ENCODE measurements around the gene NOD1.
A peak's percentile ranks its signal among the peaks of the same experiment; 100 is the strongest.

NOD1 gene

GRCh38 chr7:30412782-30413504, 65.6 kb downstream of the NOD1 start:
- DNase-seq (ENCODE audit: insufficient read length, low spot score): no peak
- peak; percentile 80 for FAIRE-seq
- TF ChIP-seq SPI1 (IDR thresholded peaks at IDR 0.05; ENCODE audit: low read depth, low read length): no peak
- TF ChIP-seq POLR2AphosphoS5 (IDR thresholded peaks at IDR 0.05; ENCODE audit: low read depth, low read length): no peak
- TF ChIP-seq POLR2A (IDR thresholded peaks at IDR 0.05; ENCODE audit: low read depth, low read length): no peak
- no peak for TF ChIP-seq PAX5 (IDR thresholded peaks at IDR 0.05; ENCODE audit: insufficient read depth, low read length, severe bottlenecking)
- no peak for TF ChIP-seq TAF1 (IDR thresholded peaks at IDR 0.05; ENCODE audit: low read depth, low read length)
- TF ChIP-seq POU2F2 (IDR thresholded peaks at IDR 0.05; ENCODE audit: low read depth, low read length): no peak

- no peak for TF ChIP-seq TAF1 (IDR thresholded peaks at IDR 0.05; ENCODE audit: low read depth, low read length)
- no peak for TF ChIP-seq POLR2AphosphoS5 (IDR thresholded peaks at IDR 0.05; ENCODE audit: low read depth, low read length)
- no peak for TF ChIP-seq PAX5 (IDR thresholded peaks at IDR 0.05; ENCODE audit: insufficient read depth, low read length, severe bottlenecking)
- no peak for TF ChIP-seq POU2F2 (IDR thresholded peaks at IDR 0.05; ENCODE audit: low read depth, low read length)
- TF ChIP-seq SPI1 (IDR thresholded peaks at IDR 0.05; ENCODE audit: low read depth, low read length): no peak
- TF ChIP-seq POLR2A (IDR thresholded peaks at IDR 0.05; ENCODE audit: low read depth, low read length): no peak
- peak; percentile 26 for FAIRE-seq
Measured at GRCh38 chr7:30411897-30412296, 66.7 kb downstream of the NOD1 start.

GRCh38 chr7:30411173-30411572, 67.4 kb downstream of the NOD1 start:
- no peak for DNase-seq (ENCODE audit: insufficient read length, low spot score)
- FAIRE-seq: peak; percentile 38
- TF ChIP-seq POLR2A (IDR thresholded peaks at IDR 0.05; ENCODE audit: low read depth, low read length) (no peak), POLR2AphosphoS5 (IDR thresholded peaks at IDR 0.05; ENCODE audit: low read depth, low read length) (no peak), PAX5 (IDR thresholded peaks at IDR 0.05; ENCODE audit: insufficient read depth, low read length, severe bottlenecking) (no peak), SPI1 (IDR thresholded peaks at IDR 0.05; ENCODE audit: low read depth, low read length) (peak; percentile 30; the same call in 1 of the 2 replicates), TAF1 (IDR thresholded peaks at IDR 0.05; ENCODE audit: low read depth, low read length) (no peak), POU2F2 (IDR thresholded peaks at IDR 0.05; ENCODE audit: low read depth, low read length) (no peak)

More at GRCh38 chr7:30411897-30412296, 66.7 kb downstream of the NOD1 start:
- DNase-seq (ENCODE audit: insufficient read length, low spot score): no peak

GRCh38 chr7:30406664-30407425, 71.7 kb downstream of the NOD1 start:
- TF ChIP-seq POLR2AphosphoS5 (IDR thresholded peaks at IDR 0.05; ENCODE audit: low read depth, low read length) (no peak), TAF1 (IDR thresholded peaks at IDR 0.05; ENCODE audit: low read depth, low read length) (no peak), POLR2A (IDR thresholded peaks at IDR 0.05; ENCODE audit: low read depth, low read length) (no peak), PAX5 (IDR thresholded peaks at IDR 0.05; ENCODE audit: insufficient read depth, low read length, severe bottlenecking) (no peak), POU2F2 (IDR thresholded peaks at IDR 0.05; ENCODE audit: low read depth, low read length) (no peak), SPI1 (IDR thresholded peaks at IDR 0.05; ENCODE audit: low read depth, low read length) (no peak)
- no peak for FAIRE-seq
- DNase-seq (ENCODE audit: insufficient read length, low spot score): no peak

- no peak for DNase-seq (ENCODE audit: insufficient read length, low spot score)
- FAIRE-seq: no peak
- no peak for TF ChIP-seq SPI1 (IDR thresholded peaks at IDR 0.05; ENCODE audit: low read depth, low read length)
- TF ChIP-seq POLR2AphosphoS5 (IDR thresholded peaks at IDR 0.05; ENCODE audit: low read depth, low read length): no peak
- TF ChIP-seq TAF1 (IDR thresholded peaks at IDR 0.05; ENCODE audit: low read depth, low read length): no peak
- TF ChIP-seq POU2F2 (IDR thresholded peaks at IDR 0.05; ENCODE audit: low read depth, low read length): no peak
- no peak for TF ChIP-seq POLR2A (IDR thresholded peaks at IDR 0.05; ENCODE audit: low read depth, low read length)
- no peak for TF ChIP-seq PAX5 (IDR thresholded peaks at IDR 0.05; ENCODE audit: insufficient read depth, low read length, severe bottlenecking)
Measured at GRCh38 chr7:30405179-30405578, 73.4 kb downstream of the NOD1 start.

GRCh38 chr7:30403477-30403876, 75.1 kb downstream of the NOD1 start:
- FAIRE-seq (peak; percentile 57), DNase-seq (ENCODE audit: insufficient read length, low spot score) (no peak)
- TF ChIP-seq POU2F2 (IDR thresholded peaks at IDR 0.05; ENCODE audit: low read depth, low read length) (no peak), SPI1 (IDR thresholded peaks at IDR 0.05; ENCODE audit: low read depth, low read length) (no peak), TAF1 (IDR thresholded peaks at IDR 0.05; ENCODE audit: low read depth, low read length) (no peak), POLR2AphosphoS5 (IDR thresholded peaks at IDR 0.05; ENCODE audit: low read depth, low read length) (no peak), POLR2A (IDR thresholded peaks at IDR 0.05; ENCODE audit: low read depth, low read length) (no peak)

- FAIRE-seq (no peak), DNase-seq (ENCODE audit: insufficient read length, low spot score) (no peak)
- no peak for TF ChIP-seq PAX5 (IDR thresholded peaks at IDR 0.05; ENCODE audit: insufficient read depth, low read length, severe bottlenecking)
- TF ChIP-seq TAF1 (IDR thresholded peaks at IDR 0.05; ENCODE audit: low read depth, low read length): no peak
- no peak for TF ChIP-seq POLR2A (IDR thresholded peaks at IDR 0.05; ENCODE audit: low read depth, low read length)
- no peak for TF ChIP-seq SPI1 (IDR thresholded peaks at IDR 0.05; ENCODE audit: low read depth, low read length)
- TF ChIP-seq POLR2AphosphoS5 (IDR thresholded peaks at IDR 0.05; ENCODE audit: low read depth, low read length): no peak
- no peak for TF ChIP-seq POU2F2 (IDR thresholded peaks at IDR 0.05; ENCODE audit: low read depth, low read length)
Measured at GRCh38 chr7:30396389-30396788, 82.2 kb downstream of the NOD1 start.

- FAIRE-seq (peak; percentile 51), DNase-seq (ENCODE audit: insufficient read length, low spot score) (no peak)
- TF ChIP-seq POLR2AphosphoS5 (IDR thresholded peaks at IDR 0.05; ENCODE audit: low read depth, low read length): no peak
- TF ChIP-seq POU2F2 (IDR thresholded peaks at IDR 0.05; ENCODE audit: low read depth, low read length): no peak
- TF ChIP-seq SPI1 (IDR thresholded peaks at IDR 0.05; ENCODE audit: low read depth, low read length): no peak
- no peak for TF ChIP-seq PAX5 (IDR thresholded peaks at IDR 0.05; ENCODE audit: insufficient read depth, low read length, severe bottlenecking)
Measured at GRCh38 chr7:30395676-30396075, 82.9 kb downstream of the NOD1 start.

- no peak for DNase-seq (ENCODE audit: insufficient read length, low spot score)
- TF ChIP-seq SPI1 (IDR thresholded peaks at IDR 0.05; ENCODE audit: low read depth, low read length) (no peak), POLR2A (IDR thresholded peaks at IDR 0.05; ENCODE audit: low read depth, low read length) (no peak), POLR2AphosphoS5 (IDR thresholded peaks at IDR 0.05; ENCODE audit: low read depth, low read length) (no peak), PAX5 (IDR thresholded peaks at IDR 0.05; ENCODE audit: insufficient read depth, low read length, severe bottlenecking) (no peak), TAF1 (IDR thresholded peaks at IDR 0.05; ENCODE audit: low read depth, low read length) (no peak), POU2F2 (IDR thresholded peaks at IDR 0.05; ENCODE audit: low read depth, low read length) (no peak)
- no peak for FAIRE-seq
Measured at GRCh38 chr7:30391806-30392205, 86.8 kb downstream of the NOD1 start.
